ENCODE measurements around the gene P3H1. TPM values are rescaled to one million over a fixed set of nuclear protein-coding genes. Genes with fewer than 3 reads are reported as not detected.

The P3H1 gene
- polyA plus RNA-seq, 1 of the 3 experiments (the other 2 are of a cell fraction): 66.8 TPM

- no peaks in the 10 kb centered on the region for H3K9me2 ChIP-seq
- H3K9ac ChIP-seq: no peak overlapping the region
- WGBS (ENCODE audit: low lambda C conversion rate): 85% methylated on average over 6 of the region's 7 CpGs
- H4K20me1 ChIP-seq (ENCODE audit: insufficient read depth): no peaks in the 10 kb centered on the region
- no peak overlapping the region for H3K27ac ChIP-seq (ENCODE audit: low read depth in 2 of 2, low read length in 1 of 2)
- no peak overlapping the region for H2AFZ ChIP-seq (ENCODE audit: low read depth)
- peaks cover 0 to 6% of the 10 kb centered on the region in 2 experiments; a peak in 1 of 4 replicates for H3K4me1 ChIP-seq (ENCODE audit: control insufficient read depth in 1 of 2, insufficient read depth in 2 of 2, low read depth in 1 of 2, low read length in 1 of 2)
- H3K36me3 ChIP-seq (replicated peaks in 1 of 2; ENCODE audit: control insufficient read depth in 1 of 2, insufficient read depth in 2 of 2, low read length in 1 of 2): no peaks in the 10 kb centered on the region
- H3K9me3 ChIP-seq: no peaks in the 10 kb centered on the region
- DNase-seq: no peak
- H3K4me2 ChIP-seq: no peak overlapping the region
- no peak for TF ChIP-seq GABPA (IDR thresholded peaks at IDR 0.05; ENCODE audit: low read depth)
- TF ChIP-seq, protein P1, sequence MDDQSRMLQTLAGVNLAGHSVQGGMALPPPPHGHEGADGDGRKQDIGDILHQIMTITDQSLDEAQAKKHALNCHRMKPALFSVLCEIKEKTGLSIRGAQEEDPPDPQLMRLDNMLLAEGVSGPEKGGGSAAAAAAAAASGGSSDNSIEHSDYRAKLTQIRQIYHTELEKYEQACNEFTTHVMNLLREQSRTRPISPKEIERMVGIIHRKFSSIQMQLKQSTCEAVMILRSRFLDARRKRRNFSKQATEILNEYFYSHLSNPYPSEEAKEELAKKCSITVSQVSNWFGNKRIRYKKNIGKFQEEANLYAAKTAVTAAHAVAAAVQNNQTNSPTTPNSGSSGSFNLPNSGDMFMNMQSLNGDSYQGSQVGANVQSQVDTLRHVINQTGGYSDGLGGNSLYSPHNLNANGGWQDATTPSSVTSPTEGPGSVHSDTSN (IDR thresholded peaks at IDR 0.05): no peak
- no peak for TF ChIP-seq JUND (IDR thresholded peaks at IDR 0.05)
- no peak for TF ChIP-seq TCF12 (IDR thresholded peaks at IDR 0.05)
- no peak for TF ChIP-seq ZBTB33 (IDR thresholded peaks at IDR 0.05; ENCODE audit: borderline replicate concordance, low read depth)
- no peak for TF ChIP-seq MXI1 (IDR thresholded peaks at IDR 0.05; ENCODE audit: low read depth, low read length)
- no peak for TF ChIP-seq RCOR1 (IDR thresholded peaks at IDR 0.05; ENCODE audit: low read length)
- no peak for TF ChIP-seq SMC3 (IDR thresholded peaks at IDR 0.05; ENCODE audit: low read depth, low read length)
- no peak for TF ChIP-seq CHD2 (IDR thresholded peaks at IDR 0.05; ENCODE audit: low read length, partially characterized antibody)
- TF ChIP-seq, protein P2, sequence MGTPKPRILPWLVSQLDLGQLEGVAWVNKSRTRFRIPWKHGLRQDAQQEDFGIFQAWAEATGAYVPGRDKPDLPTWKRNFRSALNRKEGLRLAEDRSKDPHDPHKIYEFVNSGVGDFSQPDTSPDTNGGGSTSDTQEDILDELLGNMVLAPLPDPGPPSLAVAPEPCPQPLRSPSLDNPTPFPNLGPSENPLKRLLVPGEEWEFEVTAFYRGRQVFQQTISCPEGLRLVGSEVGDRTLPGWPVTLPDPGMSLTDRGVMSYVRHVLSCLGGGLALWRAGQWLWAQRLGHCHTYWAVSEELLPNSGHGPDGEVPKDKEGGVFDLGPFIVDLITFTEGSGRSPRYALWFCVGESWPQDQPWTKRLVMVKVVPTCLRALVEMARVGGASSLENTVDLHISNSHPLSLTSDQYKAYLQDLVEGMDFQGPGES (IDR thresholded peaks at IDR 0.05; ENCODE audit: low read depth, low read length): no peak
- TF ChIP-seq MAX (IDR thresholded peaks at IDR 0.05; ENCODE audit: low read depth): no peak
- TF ChIP-seq FOXJ3 (CRISPR knock-in tag; IDR thresholded peaks at IDR 0.05): no peak
- TF ChIP-seq TAF1 (IDR thresholded peaks at IDR 0.05; ENCODE audit: borderline replicate concordance, low read depth, low read length): no peak
- TF ChIP-seq MEF2A (IDR thresholded peaks at IDR 0.05; ENCODE audit: borderline replicate concordance, low read depth): no peak
- TF ChIP-seq SIN3A (IDR thresholded peaks at IDR 0.05; ENCODE audit: borderline replicate concordance, low read depth, low read length): no peak
- H3K4me3 ChIP-seq (ENCODE audit: low read depth in 2 of 2, low read length in 1 of 2): no peak overlapping the region
- ChIA-PET POLR2A (no interaction called here), CTCF (interaction anchor here (1.2 to 5.5 kb wide), 3 partner anchors 14 to 156 kb away, joined by 5 to 25 read pairs (median 8); no protein-coding TSS in a partner anchor)
- H3K79me2 ChIP-seq (ENCODE audit: insufficient read depth): no peaks in the 10 kb centered on the region
- H3K27me3 ChIP-seq (ENCODE audit: insufficient read depth): no peaks in the 10 kb centered on the region
- H3F3A ChIP-seq (replicated peaks; ENCODE audit: insufficient read depth): no peaks in the 10 kb centered on the region
Observed at GRCh38 chr1:42734201-42735035, 32.4 kb downstream of the P3H1 start.

All from SK-N-SH (cell line).